PC-9 (cell line): ENCODE data around the gene LSP1. TPM values are rescaled to one million over a fixed set of nuclear protein-coding genes. Genes with fewer than 3 reads are reported as not detected.

Experiments
- BruUV-seq: library from RNA; stranded (reverse); fragments of 400-500 nt; replicated peaks from 2 replicates; lab custom pipeline; 2021; lab: Mats Ljungman, UMichigan
- CTCF ChIA-PET: fragments of 300-600 bp; sonication (Branson Sonifier 250); formaldehyde crosslinking; loops from one replicate; lab custom pipeline; 2022; ENCODE audit warnings: antibody characterized with exemption; lab: Charles Lee
- POLR2A ChIA-PET: fragments of 300-600 bp; sonication (Branson Sonifier 250); formaldehyde crosslinking; loops from one replicate; lab custom pipeline; 2022; ENCODE audit warnings: antibody characterized with exemption; ENCODE audit not compliant: unreplicated experiment; lab: Charles Lee
- DNase-seq, 2 experiments: peaks; one replicate each; pipeline versions ENCODE4 v3.0.0 to v3.0.0-alpha.2; 2015 to 2022; ENCODE audit warnings: mixed read lengths in 1 of 2
- H2AFZ ChIP-seq: fragments of 200-600 bp; sonication (generic); 2 replicates; pipeline ENCODE4 v1.8.1; 2017; ENCODE audit warnings: antibody characterized with exemption
- H3F3A ChIP-seq: fragments of 200-600 bp; sonication (generic); 2 replicates; pipeline ENCODE4 v1.8.1; 2017; ENCODE audit warnings: antibody characterized with exemption, mild to moderate bottlenecking, low read depth; ENCODE audit not compliant: insufficient read depth
- H3K27ac ChIP-seq: fragments of 200-600 bp; sonication (generic); 2 replicates; pipeline ENCODE4 v1.6.1; 2016; ENCODE audit warnings: mixed run types
- H3K27me3 ChIP-seq: fragments of 200-600 bp; sonication (generic); 2 replicates; pipeline ENCODE4 v1.6.1; 2016; ENCODE audit warnings: low read depth, mixed run types; ENCODE audit not compliant: insufficient read depth
- H3K36me3 ChIP-seq: fragments of 200-600 bp; sonication (generic); 2 replicates; pipeline ENCODE4 v1.6.1; 2016; ENCODE audit warnings: low read depth, mixed run types
- H3K4me1 ChIP-seq: fragments of 200-600 bp; sonication (generic); replicated peaks from 2 replicates; pipeline ENCODE4 v1.6.1; 2016; ENCODE audit warnings: mixed run types; ENCODE audit not compliant: insufficient read depth
- H3K4me2 ChIP-seq: fragments of 200-600 bp; sonication (generic); 2 replicates; pipeline ENCODE4 v1.6.1; 2017; ENCODE audit warnings: mixed run types
- H3K4me3 ChIP-seq: fragments of 200-600 bp; sonication (generic); 2 replicates; pipeline ENCODE4 v1.6.1; 2016; ENCODE audit warnings: mixed run types
- H3K79me2 ChIP-seq: fragments of 200-600 bp; sonication (generic); 2 replicates; pipeline ENCODE4 v1.6.1; 2017; ENCODE audit warnings: low read depth, mixed run types
- H3K9me2 ChIP-seq: fragments of 200-600 bp; sonication (generic); 2 replicates; pipeline ENCODE4 v1.8.1; 2017; ENCODE audit warnings: mild to moderate bottlenecking; ENCODE audit not compliant: insufficient read depth
- H3K9me3 ChIP-seq: fragments of 200-600 bp; sonication (generic); 2 replicates; pipeline ENCODE4 v1.8.1; 2016; ENCODE audit warnings: low read depth; ENCODE audit not compliant: insufficient read depth
- H4K20me1 ChIP-seq: fragments of 200-600 bp; sonication (generic); 2 replicates; pipeline ENCODE4 v1.8.1; 2017; ENCODE audit not compliant: insufficient read depth
- CTCF ChIP-seq: fragments of 200-600 bp; sonication (generic); conservative IDR thresholded peaks from 2 replicates; pipeline ENCODE4 v1.6.1; 2017; ENCODE audit warnings: mixed run types, antibody characterized with exemption, mild to moderate bottlenecking, moderate library complexity
- EZH2 ChIP-seq: fragments of 200-600 bp; sonication (generic); IDR thresholded peaks from 2 replicates; pipeline ENCODE4 v1.8.0; 2017; ENCODE audit warnings: antibody characterized with exemption, low read depth
- intact Hi-C: fragments of 100-400 bp; cut with micrococcal nuclease; formaldehyde crosslinking; loops from one replicate; pipeline ENCODE4 v1.10.0; 2022; ENCODE audit not compliant: unreplicated experiment
- total RNA-seq: library from RNA; stranded (reverse); gene quantifications from 2 replicates; pipeline ENCODE4 v1.2.3, GENCODE V29; 2021

LSP1 gene
- total RNA-seq, 1 experiment from 2014 or later = 2.6 TPM

- TF ChIP-seq CTCF (no peak), EZH2 (no peak)
- Histone ChIP-seq H3K79me2 (no peaks in the 10 kb centered on the region), H3K4me2 (no peak overlapping the region), H3K9me2 (no peaks in the 10 kb centered on the region), H3K27ac (no peak overlapping the region), H2AFZ (no peak overlapping the region), H3K27me3 (no peaks in the 10 kb centered on the region), H3K4me1 (no peaks in the 10 kb centered on the region), H4K20me1 (no peaks in the 10 kb centered on the region), H3K36me3 (no peaks in the 10 kb centered on the region), H3K4me3 (no peak overlapping the region), H3F3A (no peaks in the 10 kb centered on the region), H3K9me3 (no peaks in the 10 kb centered on the region)
- intact Hi-C loops = no loop called here
- CTCF ChIA-PET = no interaction called here
- POLR2A ChIA-PET = no interaction called here
- no peak for DNase-seq
- BruUV-seq = no TSS peak
Observed at GRCh38 chr11:1852271-1852876, 510 bp upstream of the LSP1 start.

- Histone ChIP-seq H3K27me3 (no peaks in the 10 kb centered on the region), H3K4me2 (no peak overlapping the region), H3K27ac (no peak overlapping the region), H3K79me2 (no peaks in the 10 kb centered on the region), H3K4me1 (no peaks in the 10 kb centered on the region), H2AFZ (no peak overlapping the region), H3F3A (no peaks in the 10 kb centered on the region), H3K9me2 (no peaks in the 10 kb centered on the region), H3K36me3 (no peaks in the 10 kb centered on the region), H4K20me1 (no peaks in the 10 kb centered on the region), H3K9me3 (no peaks in the 10 kb centered on the region), H3K4me3 (no peak overlapping the region)
- intact Hi-C loops = no loop called here
- TF ChIP-seq CTCF = no peak
- no peak for TF ChIP-seq EZH2
- BruUV-seq = no TSS peak
- no peak for DNase-seq
- POLR2A ChIA-PET = interaction anchor here (0.6 kb wide), 1 partner anchor 39 kb away, joined by 3 read pairs; no protein-coding TSS in a partner anchor
- CTCF ChIA-PET = no interaction called here
Observed at GRCh38 chr11:1853376-1854131, 670 bp downstream of the LSP1 start.

- H3K36me3 ChIP-seq = no peaks in the 10 kb centered on the region
- CTCF ChIA-PET = no interaction called here
- no peak overlapping the region for H3K4me2 ChIP-seq
- H3K9me2 ChIP-seq = no peaks in the 10 kb centered on the region
- H3K4me1 ChIP-seq = no peaks in the 10 kb centered on the region
- TF ChIP-seq CTCF = no peak
- no peak for TF ChIP-seq EZH2
- POLR2A ChIA-PET = interaction anchor here (0.6 kb wide), 1 partner anchor 40 kb away, joined by 3 read pairs; no protein-coding TSS in a partner anchor
- no peak overlapping the region for H2AFZ ChIP-seq
- DNase-seq = no peak
- H3K4me3 ChIP-seq = no peak overlapping the region
- H3K9me3 ChIP-seq = no peaks in the 10 kb centered on the region
- no peaks in the 10 kb centered on the region for H3K79me2 ChIP-seq
- no peaks in the 10 kb centered on the region for H3K27me3 ChIP-seq
- no peaks in the 10 kb centered on the region for H3F3A ChIP-seq
- intact Hi-C loops = no loop called here
- H4K20me1 ChIP-seq = no peaks in the 10 kb centered on the region
- BruUV-seq = no TSS peak
- H3K27ac ChIP-seq = no peak overlapping the region
Observed at GRCh38 chr11:1854132-1854948, 1.5 kb downstream of the LSP1 start.
